Activated T-cell treated with anti-CD3 and anti-CD28 coated beads, Interleukin-2, amount 50 U/mL, for 1 hour (primary cell): ENCODE results near the gene ADAMTSL1.

Experiments used
- DNase-seq: peaks from one replicate; pipeline ENCODE4 v3.0.0-alpha.2; 2020

The ADAMTSL1 gene

DNA sequence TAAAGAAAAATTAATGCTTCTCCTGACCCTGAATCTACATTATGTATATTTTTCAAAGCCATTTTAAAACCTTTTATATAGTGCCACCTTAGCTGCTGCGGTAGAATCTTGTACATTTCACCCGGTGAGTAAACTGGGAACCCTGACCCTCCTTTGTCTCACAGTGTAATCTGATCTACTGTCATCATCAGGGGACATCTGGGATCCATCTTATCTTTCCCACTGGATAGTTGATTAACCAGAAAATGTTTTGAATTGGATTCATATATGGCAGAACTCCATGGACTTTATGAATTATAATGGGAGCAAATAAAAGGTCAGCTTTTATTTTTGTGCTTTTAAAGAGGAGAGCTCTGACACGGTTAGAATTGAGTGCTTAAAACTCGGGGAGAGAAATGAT, 95.0 kb downstream of the ADAMTSL1 start:
- no peak for DNase-seq

GRCh38 chr9:18569941-18570630, 96.1 kb downstream of the ADAMTSL1 start:
- DNase-seq: no peak

- DNase-seq: no peak
Observed at GRCh38 chr9:18573021-18573556, 99.1 kb downstream of the ADAMTSL1 start.

DNA sequence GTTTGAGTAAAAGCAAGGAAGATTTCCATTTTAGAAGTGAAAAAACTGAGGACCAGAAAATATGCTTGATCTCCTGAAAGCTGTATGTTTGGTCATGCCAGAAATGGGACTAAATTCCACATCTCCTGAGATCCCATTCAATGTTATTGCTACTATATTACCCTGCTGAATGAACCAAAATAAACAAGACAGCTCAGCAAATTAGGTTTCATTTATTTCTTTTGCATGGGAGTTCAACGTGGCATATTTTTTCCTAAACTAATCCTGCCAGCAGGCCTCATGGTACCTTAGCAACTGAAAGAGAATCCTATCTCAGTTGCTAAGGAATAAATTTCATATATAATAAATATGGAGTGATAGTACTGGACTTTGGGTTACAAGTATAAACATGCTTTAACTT, 101.7 kb downstream of the ADAMTSL1 start:
- no peak for DNase-seq

- no peak for DNase-seq
Observed at GRCh38 chr9:18579536-18579935, 105.6 kb downstream of the ADAMTSL1 start.

DNA sequence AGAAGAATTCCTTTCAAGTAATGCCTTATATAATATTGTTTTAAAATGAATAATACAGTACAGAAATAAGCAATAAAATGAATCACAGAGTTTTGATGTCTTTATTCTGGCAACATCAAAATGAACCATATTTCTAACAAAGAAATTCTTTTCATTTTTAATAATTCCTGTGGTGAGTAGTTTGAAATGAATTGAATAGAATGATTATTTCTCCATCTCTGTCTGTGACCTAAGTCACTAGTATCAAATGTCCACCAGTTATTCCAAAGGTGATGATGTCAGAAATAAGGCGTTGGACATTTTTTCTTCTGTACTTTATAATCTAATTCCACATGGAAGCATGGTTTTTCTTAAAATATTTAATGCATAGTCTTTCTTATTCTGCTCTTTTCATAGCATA, 106.2 kb downstream of the ADAMTSL1 start:
- no peak for DNase-seq

- DNase-seq: no peak
Observed at GRCh38 chr9:18585996-18586395, 112.0 kb downstream of the ADAMTSL1 start.

DNA sequence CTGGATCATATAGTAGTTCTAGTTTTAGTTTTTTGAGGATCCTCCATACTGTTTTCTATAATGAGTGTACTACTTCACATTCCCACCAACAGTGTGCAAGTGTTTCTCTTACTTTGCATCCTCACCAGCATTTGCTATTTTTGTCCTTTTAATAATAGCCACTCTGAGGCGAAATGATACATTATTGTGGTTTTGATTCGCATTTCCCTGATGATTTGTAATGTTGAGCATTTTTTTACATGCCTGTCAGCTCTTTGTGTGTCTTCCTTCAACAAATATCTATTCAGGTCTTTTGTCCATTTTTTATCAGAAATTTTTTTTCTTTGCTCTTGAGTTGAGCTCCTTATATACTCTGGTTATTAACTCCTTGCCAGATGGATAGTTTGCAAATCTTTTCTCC, 114.0 kb downstream of the ADAMTSL1 start:
- DNase-seq: no peak

DNA sequence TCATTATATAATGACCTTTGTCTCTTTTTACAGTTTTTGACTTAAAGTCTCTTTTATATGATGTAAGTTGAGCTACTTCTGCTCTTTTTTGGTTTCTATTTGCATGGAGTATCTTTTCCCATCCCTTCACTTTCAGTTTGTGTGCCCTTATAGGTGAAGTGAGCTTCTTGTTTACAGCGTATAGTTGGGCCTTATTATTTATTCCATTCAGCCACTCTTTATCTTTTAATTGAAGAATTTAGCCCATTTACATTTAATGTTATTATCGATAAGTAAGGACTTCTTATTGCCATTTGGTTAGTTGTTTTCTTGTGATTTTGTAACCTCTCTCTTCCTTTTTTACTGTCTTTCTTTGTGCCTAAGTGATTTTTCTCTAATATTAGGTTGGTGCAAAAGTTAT, 117.3 kb downstream of the ADAMTSL1 start:
- DNase-seq: no peak

GRCh38 chr9:18594837-18595236, 120.9 kb downstream of the ADAMTSL1 start:
- no peak for DNase-seq

DNA sequence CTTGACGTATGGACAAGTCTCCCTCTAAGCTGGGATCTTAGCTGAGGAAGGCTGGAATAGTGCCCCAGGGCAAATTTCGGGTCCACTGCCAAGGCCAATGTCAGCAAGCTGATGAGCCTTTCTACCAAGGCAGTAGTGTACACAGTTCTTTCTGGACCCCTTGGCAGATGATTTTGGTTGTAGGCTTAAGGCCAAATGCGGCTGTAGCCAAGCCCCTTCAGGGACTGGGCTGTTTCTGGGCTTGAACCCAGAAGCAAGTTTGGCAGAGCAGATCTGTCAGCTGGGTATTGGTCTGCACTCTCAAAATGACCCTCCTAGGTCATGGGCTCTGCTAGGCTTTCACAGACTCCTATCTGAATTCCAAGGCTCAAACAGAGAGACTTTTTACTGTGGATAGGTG, 121.6 kb downstream of the ADAMTSL1 start:
- DNase-seq: no peak

- no peak for DNase-seq
Observed at GRCh38 chr9:18596920-18597319, 123.0 kb downstream of the ADAMTSL1 start.

- DNase-seq: no peak
Observed at GRCh38 chr9:18598969-18599368, 125.0 kb downstream of the ADAMTSL1 start.

- DNase-seq: no peak
Observed at GRCh38 chr9:18601026-18601425, 127.1 kb downstream of the ADAMTSL1 start.

GRCh38 chr9:18601956-18602355, 128.0 kb downstream of the ADAMTSL1 start:
- DNase-seq: no peak

GRCh38 chr9:18604767-18605730, 131.1 kb downstream of the ADAMTSL1 start:
- no peak for DNase-seq

DNA sequence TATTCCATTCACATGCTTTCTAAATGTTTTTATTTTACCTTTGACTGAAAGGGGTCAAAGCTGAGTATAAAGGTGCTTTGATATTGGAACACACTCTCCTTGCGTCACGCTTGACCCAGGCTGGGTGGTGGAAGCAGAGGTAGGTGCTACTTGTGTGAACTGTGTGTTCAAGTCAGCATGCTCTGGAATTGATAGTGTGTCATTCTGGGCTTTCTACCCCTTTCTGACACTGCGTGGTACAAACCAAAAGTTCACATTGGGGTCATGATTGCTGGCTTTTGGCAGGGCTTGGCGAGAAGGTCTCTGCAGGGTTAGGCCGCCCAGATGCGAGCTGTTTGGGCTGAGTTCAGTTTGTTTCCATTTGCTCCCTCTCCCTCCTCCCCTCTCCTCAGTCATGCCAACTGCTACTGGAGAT, 131.8 kb downstream of the ADAMTSL1 start:
- no peak for DNase-seq

DNA sequence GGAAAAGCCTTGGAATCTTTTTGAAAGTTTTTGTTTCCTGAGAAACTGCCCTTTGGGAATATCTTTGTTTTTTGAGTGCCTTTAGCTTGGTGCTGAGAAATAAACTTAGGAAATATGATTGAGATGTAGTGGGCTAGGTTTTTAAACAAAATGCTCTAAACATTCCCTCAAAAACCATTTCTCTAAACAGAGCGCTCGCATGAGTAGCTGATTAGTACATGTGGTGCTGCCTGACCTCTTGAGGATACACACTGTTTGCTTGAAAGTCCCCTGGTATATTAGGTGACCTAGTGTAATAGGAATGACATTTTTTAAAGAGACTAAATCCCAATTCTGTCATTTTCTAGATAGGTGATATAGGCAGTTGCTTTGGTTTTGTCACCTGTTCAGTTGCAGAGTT, 132.3 kb downstream of the ADAMTSL1 start:
- DNase-seq: no peak

DNA sequence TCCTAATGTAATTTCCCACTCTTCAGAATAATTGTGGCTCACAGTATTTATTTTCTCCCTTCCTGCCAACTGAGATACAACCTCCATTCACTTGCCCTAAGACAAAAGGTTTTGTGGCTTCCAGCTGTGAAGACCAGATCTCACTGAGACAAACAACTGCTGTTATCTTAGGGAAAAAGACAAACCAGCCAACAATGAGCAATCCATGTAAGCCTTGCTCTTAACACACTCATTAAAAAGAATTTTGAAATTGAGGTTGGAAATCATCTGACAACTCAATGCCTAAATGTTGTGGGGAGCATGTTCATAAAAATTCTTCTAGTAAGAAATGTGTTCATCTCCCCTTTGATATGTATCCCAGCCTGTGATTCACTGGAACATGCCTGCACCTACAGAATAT, 132.9 kb downstream of the ADAMTSL1 start:
- no peak for DNase-seq

DNA sequence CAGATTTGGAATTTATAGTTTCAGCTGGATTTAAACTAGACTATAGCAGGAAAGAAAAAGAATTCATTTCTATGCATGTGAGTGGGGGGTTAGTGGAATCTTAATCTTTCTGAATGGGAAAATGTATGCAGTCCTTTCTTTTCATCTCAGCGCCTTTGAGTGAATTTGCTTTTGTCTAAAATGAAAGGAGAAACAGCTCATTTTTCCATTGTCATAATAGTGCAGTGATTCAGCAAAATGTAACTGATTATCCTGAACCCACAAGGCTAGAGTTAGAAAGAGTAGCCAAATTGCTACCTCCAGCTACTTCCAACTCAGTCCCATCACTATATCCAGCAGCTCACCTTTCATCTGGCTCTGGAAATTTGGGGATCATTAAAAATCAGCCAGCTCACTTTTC, 134.4 kb downstream of the ADAMTSL1 start:
- no peak for DNase-seq

DNA sequence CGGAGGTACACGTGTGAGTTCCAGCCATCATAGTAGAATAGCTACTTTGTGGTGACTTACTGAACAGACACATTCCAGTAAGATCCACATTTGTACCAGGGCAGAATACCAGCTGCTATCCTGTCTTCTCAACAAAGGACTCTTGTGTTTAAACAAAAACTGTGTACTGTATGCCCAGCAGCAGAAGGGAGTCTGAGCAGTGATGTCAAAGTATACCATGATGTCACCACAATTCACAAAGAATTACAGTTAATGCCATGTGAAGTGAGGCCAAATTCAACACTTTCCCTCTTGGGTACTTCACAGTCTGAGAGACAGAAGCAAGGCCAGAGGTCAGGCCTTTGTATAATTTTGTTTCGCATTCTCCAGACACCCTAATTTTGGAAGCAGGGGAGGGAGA, 137.0 kb downstream of the ADAMTSL1 start:
- no peak for DNase-seq

GRCh38 chr9:18611971-18612370, 138.0 kb downstream of the ADAMTSL1 start:
- DNase-seq: no peak

GRCh38 chr9:18614116-18614515, 140.2 kb downstream of the ADAMTSL1 start:
- no peak for DNase-seq

DNA sequence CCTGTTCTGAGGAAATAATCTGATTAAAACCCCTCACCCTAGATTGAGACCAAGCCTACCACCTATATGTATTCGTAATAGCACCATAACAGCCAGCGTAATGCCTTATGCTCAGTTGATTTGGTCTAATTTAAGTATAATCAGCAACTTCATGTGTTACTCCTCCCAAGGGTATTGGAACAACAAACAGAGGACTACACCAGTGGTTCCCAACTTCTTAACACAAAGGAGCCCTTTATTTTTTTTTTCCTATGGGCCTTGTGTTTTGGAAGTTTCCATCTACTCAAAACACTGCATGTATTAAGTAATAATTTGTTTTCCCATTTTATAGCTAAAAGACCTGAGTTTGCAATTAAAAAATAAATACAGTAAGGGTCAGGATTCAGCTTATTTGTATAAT, 140.7 kb downstream of the ADAMTSL1 start:
- DNase-seq: no peak
